ENCODE measurements around the gene PTEN.

DNA sequence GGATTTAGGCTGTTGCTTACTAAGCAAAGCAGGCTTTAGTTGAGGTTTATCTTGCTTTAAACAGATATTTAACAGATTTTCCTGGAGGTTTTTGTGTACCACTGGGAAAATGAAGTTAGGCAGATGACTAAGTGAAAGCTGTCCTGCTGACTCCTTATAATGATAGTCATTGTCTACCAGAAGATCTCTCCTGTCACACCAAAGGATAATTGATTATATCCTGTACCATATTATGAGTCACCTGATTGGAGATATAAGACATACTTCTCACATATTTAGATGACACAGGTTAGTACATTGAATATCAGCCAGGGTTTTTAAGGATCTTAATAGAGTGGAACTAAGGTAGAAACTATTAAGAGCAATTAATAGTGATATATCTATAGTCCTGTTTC is 68.4 kb downstream of the PTEN start:
- TF ChIP-seq, protein P1, sequence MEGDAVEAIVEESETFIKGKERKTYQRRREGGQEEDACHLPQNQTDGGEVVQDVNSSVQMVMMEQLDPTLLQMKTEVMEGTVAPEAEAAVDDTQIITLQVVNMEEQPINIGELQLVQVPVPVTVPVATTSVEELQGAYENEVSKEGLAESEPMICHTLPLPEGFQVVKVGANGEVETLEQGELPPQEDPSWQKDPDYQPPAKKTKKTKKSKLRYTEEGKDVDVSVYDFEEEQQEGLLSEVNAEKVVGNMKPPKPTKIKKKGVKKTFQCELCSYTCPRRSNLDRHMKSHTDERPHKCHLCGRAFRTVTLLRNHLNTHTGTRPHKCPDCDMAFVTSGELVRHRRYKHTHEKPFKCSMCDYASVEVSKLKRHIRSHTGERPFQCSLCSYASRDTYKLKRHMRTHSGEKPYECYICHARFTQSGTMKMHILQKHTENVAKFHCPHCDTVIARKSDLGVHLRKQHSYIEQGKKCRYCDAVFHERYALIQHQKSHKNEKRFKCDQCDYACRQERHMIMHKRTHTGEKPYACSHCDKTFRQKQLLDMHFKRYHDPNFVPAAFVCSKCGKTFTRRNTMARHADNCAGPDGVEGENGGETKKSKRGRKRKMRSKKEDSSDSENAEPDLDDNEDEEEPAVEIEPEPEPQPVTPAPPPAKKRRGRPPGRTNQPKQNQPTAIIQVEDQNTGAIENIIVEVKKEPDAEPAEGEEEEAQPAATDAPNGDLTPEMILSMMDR (conservative IDR thresholded peaks at IDR 0.05 in 1 of 2, IDR thresholded peaks at IDR 0.05 in 1 of 2; ENCODE audit: extremely low read depth in 1 of 2, insufficient read depth in 1 of 2, low read depth in 1 of 2, low read length in 2 of 2): no peak
- TF ChIP-seq EZH2 (IDR thresholded peaks at IDR 0.05; ENCODE audit: borderline replicate concordance, low read length): no peak

All from mammary epithelial cell (primary cell).